ENCODE results near the gene APOB. TPM values are rescaled to one million over a fixed set of nuclear protein-coding genes. Genes with fewer than 3 reads are reported as not detected.

Gene APOB
- total and polyA plus RNA-seq, 2 of the 13 experiments (the other 11 are each of a cell fraction or from before 2014, with no cell fraction given): 1,569 to 2,515 TPM

GRCh38 chr2:21041943-21042707 is 1.7 kb downstream of the APOB start (continued):
- TF ChIP-seq, protein P1, sequence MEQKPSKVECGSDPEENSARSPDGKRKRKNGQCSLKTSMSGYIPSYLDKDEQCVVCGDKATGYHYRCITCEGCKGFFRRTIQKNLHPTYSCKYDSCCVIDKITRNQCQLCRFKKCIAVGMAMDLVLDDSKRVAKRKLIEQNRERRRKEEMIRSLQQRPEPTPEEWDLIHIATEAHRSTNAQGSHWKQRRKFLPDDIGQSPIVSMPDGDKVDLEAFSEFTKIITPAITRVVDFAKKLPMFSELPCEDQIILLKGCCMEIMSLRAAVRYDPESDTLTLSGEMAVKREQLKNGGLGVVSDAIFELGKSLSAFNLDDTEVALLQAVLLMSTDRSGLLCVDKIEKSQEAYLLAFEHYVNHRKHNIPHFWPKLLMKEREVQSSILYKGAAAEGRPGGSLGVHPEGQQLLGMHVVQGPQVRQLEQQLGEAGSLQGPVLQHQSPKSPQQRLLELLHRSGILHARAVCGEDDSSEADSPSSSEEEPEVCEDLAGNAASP (CRISPR knock-in tag; IDR thresholded peaks at IDR 0.05; ENCODE audit: borderline replicate concordance): no peak; the same call in none of the 2 replicates
- TF ChIP-seq PITX1 (CRISPR knock-in tag; IDR thresholded peaks at IDR 0.05) (peak; percentile 92), HNRNPLL (IDR thresholded peaks at IDR 0.05; ENCODE audit: low read depth, low read length, poor library complexity, severe bottlenecking) (no peak), ZNF580 (CRISPR knock-in tag; IDR thresholded peaks at IDR 0.05; ENCODE audit: borderline replicate concordance, low read depth) (no peak), CBX2 (IDR thresholded peaks at IDR 0.05; ENCODE audit: low read depth, low read length) (no peak), CBX2 (CRISPR knock-in tag; IDR thresholded peaks at IDR 0.05; ENCODE audit: low read depth) (peak; percentile 87), RFX3 (CRISPR knock-in tag; IDR thresholded peaks at IDR 0.05) (no peak), FOSL1 (CRISPR knock-in tag; IDR thresholded peaks at IDR 0.05; ENCODE audit: borderline replicate concordance) (peak; percentile 53; the same call in 1 of the 2 replicates), TOE1 (CRISPR knock-in tag; IDR thresholded peaks at IDR 0.05) (no peak), STAG1 (CRISPR knock-in tag; IDR thresholded peaks at IDR 0.05) (peak; percentile 30), ZNF710 (CRISPR knock-in tag; IDR thresholded peaks at IDR 0.05; ENCODE audit: borderline replicate concordance) (peak; percentile 72; the same call in 1 of the 2 replicates), EHMT2 (IDR thresholded peaks at IDR 0.05; ENCODE audit: borderline replicate concordance, low read depth, low read length) (peak; percentile 19; the same call in 1 of the 2 replicates), ZNF781 (CRISPR knock-in tag; IDR thresholded peaks at IDR 0.05; ENCODE audit: borderline replicate concordance, not compliant biosample characterization) (peak; percentile 89), LBX2 (CRISPR knock-in tag; IDR thresholded peaks at IDR 0.05; ENCODE audit: borderline replicate concordance) (no peak), ZNF296 (CRISPR knock-in tag; conservative IDR thresholded peaks at IDR 0.05) (no peak; the same call in 1 of the 2 replicates), ZFP36L2 (CRISPR knock-in tag; IDR thresholded peaks at IDR 0.05) (no peak), NCOR1 (IDR thresholded peaks at IDR 0.05; ENCODE audit: borderline replicate concordance, low read length) (peak; percentile 95), CAMTA2 (CRISPR knock-in tag; IDR thresholded peaks at IDR 0.05; ENCODE audit: borderline replicate concordance) (no peak; the same call in 1 of the 2 replicates)
- TF ChIP-seq, protein P2, sequence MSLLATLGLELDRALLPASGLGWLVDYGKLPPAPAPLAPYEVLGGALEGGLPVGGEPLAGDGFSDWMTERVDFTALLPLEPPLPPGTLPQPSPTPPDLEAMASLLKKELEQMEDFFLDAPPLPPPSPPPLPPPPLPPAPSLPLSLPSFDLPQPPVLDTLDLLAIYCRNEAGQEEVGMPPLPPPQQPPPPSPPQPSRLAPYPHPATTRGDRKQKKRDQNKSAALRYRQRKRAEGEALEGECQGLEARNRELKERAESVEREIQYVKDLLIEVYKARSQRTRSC (CRISPR knock-in tag; IDR thresholded peaks at IDR 0.05; ENCODE audit: low read depth): peak; percentile 91; the same call in 1 of the 2 replicates
- TF ChIP-seq, protein P3, sequence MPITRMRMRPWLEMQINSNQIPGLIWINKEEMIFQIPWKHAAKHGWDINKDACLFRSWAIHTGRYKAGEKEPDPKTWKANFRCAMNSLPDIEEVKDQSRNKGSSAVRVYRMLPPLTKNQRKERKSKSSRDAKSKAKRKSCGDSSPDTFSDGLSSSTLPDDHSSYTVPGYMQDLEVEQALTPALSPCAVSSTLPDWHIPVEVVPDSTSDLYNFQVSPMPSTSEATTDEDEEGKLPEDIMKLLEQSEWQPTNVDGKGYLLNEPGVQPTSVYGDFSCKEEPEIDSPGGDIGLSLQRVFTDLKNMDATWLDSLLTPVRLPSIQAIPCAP (CRISPR knock-in tag; IDR thresholded peaks at IDR 0.05; ENCODE audit: low read depth): no peak
- TF ChIP-seq, protein P4, sequence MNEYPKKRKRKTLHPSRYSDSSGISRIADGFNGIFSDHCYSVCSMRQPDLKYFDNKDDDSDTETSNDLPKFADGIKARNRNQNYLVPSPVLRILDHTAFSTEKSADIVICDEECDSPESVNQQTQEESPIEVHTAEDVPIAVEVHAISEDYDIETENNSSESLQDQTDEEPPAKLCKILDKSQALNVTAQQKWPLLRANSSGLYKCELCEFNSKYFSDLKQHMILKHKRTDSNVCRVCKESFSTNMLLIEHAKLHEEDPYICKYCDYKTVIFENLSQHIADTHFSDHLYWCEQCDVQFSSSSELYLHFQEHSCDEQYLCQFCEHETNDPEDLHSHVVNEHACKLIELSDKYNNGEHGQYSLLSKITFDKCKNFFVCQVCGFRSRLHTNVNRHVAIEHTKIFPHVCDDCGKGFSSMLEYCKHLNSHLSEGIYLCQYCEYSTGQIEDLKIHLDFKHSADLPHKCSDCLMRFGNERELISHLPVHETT (CRISPR knock-in tag; conservative IDR thresholded peaks at IDR 0.05): peak; percentile 42; the same call in 1 of the 2 replicates

Data from HepG2 (cell line).